Tibial nerve (tissue), 4 donors: Measurements from ENCODE around the gene ST6GALNAC6.

ENCODE experiments used
- CTCF ChIP-seq, 5 experiments: fragments of 200-600 bp in 3 of 5; fragments of 450-650 bp in 2 of 5; sonication (generic) in 3 of 5; IDR thresholded peaks; one replicate each; pipeline ENCODE4 v1.5.1; 2016 to 2019; ENCODE audit warnings: antibody characterized with exemption in 5 of 5, mild to moderate bottlenecking in 3 of 5, moderate library complexity in 2 of 5
- EP300 ChIP-seq, 2 donors: sonication (generic); formaldehyde crosslinking; IDR thresholded peaks; one replicate each; pipeline ENCODE4 v1.6.1; 2017; ENCODE audit warnings: antibody characterized with exemption in 2 of 2, mild to moderate bottlenecking in 1 of 2
- POLR2A ChIP-seq, 2 donors: fragments of 450-650 bp; IDR thresholded peaks; one replicate each; pipeline ENCODE4 v1.6.1; 2017; ENCODE audit warnings: antibody characterized with exemption in 2 of 2, mild to moderate bottlenecking in 2 of 2, moderate library complexity in 2 of 2

DNA sequence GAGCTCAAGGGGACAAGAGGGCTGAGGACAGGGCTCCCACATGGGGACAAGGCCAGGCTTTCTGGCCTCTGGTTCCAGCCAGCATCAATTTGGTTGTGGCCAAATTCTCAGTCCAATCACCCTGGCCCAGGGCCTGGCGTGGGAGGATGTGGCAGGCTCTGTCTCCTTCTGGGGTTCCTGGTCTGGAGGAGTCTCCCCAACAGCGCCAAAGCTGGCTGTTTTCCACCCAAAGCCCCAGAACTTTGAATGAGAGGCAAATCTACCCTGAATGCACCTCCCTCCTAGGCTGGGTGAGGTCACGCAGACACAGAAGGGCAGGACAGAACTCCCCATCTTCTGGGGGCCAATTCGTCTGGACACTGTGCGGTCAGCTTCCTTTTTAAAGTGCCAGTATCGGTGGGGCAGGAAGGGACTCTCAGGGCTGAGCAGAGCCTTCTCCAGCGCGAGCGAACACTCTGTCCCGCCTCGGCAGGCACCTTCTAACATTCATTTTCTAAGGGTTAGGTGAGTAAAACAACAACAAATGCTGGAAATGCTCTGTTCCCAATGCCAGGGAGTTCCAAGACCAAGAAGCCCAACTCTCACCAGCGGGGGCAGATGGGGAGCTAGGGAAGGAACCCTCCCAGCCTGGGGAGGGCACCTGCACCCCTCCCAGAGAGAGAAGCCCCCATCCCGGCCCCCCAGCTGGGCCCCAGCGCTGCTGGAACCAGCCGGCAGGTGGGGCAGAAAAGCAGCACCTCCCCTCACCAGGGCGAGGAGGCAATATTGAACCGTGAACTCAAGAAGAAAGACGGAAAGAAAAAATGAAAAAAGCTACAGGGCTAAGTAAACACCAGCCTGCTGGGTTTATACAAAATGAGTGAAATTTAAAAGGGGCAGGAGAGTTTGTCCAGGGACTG is 41.9 kb upstream of the ST6GALNAC6 start:
- TF ChIP-seq CTCF (IDR thresholded peaks at IDR 0.05) (no peak), EP300 (IDR thresholded peaks at IDR 0.05) (no peak), POLR2A (IDR thresholded peaks at IDR 0.05) (no peak)
